GM23338 (cell line): ENCODE results near the gene KLHL25. TPM values are rescaled to one million over a fixed set of nuclear protein-coding genes. Genes with fewer than 3 reads are reported as not detected.

Source experiments
- EZH2 ChIP-seq: fragments of 200-600 bp; sonication (generic); IDR thresholded peaks from one replicate; pipeline ENCODE4 v1.8.0; 2017; ENCODE audit warnings: antibody characterized with exemption, mild to moderate bottlenecking, low read depth; ENCODE audit not compliant: unreplicated experiment
- JUNB ChIP-seq: IDR thresholded peaks from one replicate; pipeline ENCODE4 v1.6.1; 2016; ENCODE audit warnings: antibody characterized with exemption; ENCODE audit not compliant: unreplicated experiment
- REST ChIP-seq: IDR thresholded peaks from one replicate; pipeline ENCODE4 v1.6.1; 2018; ENCODE audit warnings: antibody characterized with exemption; ENCODE audit not compliant: unreplicated experiment
- ZNF331 ChIP-seq: fragments of 250-450 bp; sonication (Bioruptor Pico); IDR thresholded peaks from 2 replicates; pipeline ENCODE4 v1.5.0; 2020; ENCODE audit warnings: low read depth, mild to moderate bottlenecking, moderate library complexity
- polyA plus RNA-seq: library from polyadenylated mRNA; unstranded; fragments of >200 nt; fragmentation: Nextera tagmentation; extraction: Ambion mirVana; gene quantifications from 2 replicates; pipeline ENCODE4 v1.2.1, GENCODE V29; 2016
- total RNA-seq: library from RNA; depleted of rRNA; stranded (reverse); fragments of >200 nt; shearing (Covaris generic); gene quantifications from 2 replicates; pipeline ENCODE4 v1.2.3, GENCODE V29; 2014
- TF ChIP-seq, protein P1 (sequence below): fragments of 250-450 bp; sonication (Bioruptor Pico); IDR thresholded peaks from 2 replicates; pipeline ENCODE4 v1.5.0; 2020; ENCODE audit warnings: mild to moderate bottlenecking, moderate library complexity

The KLHL25 gene
- total and polyA plus RNA-seq, 2 experiments from 2014 or later = 5.2 to 28.5 TPM

GRCh38 chr15:85762039-85762755, 32.5 kb downstream of the KLHL25 start (continued):
- TF ChIP-seq, protein P1, sequence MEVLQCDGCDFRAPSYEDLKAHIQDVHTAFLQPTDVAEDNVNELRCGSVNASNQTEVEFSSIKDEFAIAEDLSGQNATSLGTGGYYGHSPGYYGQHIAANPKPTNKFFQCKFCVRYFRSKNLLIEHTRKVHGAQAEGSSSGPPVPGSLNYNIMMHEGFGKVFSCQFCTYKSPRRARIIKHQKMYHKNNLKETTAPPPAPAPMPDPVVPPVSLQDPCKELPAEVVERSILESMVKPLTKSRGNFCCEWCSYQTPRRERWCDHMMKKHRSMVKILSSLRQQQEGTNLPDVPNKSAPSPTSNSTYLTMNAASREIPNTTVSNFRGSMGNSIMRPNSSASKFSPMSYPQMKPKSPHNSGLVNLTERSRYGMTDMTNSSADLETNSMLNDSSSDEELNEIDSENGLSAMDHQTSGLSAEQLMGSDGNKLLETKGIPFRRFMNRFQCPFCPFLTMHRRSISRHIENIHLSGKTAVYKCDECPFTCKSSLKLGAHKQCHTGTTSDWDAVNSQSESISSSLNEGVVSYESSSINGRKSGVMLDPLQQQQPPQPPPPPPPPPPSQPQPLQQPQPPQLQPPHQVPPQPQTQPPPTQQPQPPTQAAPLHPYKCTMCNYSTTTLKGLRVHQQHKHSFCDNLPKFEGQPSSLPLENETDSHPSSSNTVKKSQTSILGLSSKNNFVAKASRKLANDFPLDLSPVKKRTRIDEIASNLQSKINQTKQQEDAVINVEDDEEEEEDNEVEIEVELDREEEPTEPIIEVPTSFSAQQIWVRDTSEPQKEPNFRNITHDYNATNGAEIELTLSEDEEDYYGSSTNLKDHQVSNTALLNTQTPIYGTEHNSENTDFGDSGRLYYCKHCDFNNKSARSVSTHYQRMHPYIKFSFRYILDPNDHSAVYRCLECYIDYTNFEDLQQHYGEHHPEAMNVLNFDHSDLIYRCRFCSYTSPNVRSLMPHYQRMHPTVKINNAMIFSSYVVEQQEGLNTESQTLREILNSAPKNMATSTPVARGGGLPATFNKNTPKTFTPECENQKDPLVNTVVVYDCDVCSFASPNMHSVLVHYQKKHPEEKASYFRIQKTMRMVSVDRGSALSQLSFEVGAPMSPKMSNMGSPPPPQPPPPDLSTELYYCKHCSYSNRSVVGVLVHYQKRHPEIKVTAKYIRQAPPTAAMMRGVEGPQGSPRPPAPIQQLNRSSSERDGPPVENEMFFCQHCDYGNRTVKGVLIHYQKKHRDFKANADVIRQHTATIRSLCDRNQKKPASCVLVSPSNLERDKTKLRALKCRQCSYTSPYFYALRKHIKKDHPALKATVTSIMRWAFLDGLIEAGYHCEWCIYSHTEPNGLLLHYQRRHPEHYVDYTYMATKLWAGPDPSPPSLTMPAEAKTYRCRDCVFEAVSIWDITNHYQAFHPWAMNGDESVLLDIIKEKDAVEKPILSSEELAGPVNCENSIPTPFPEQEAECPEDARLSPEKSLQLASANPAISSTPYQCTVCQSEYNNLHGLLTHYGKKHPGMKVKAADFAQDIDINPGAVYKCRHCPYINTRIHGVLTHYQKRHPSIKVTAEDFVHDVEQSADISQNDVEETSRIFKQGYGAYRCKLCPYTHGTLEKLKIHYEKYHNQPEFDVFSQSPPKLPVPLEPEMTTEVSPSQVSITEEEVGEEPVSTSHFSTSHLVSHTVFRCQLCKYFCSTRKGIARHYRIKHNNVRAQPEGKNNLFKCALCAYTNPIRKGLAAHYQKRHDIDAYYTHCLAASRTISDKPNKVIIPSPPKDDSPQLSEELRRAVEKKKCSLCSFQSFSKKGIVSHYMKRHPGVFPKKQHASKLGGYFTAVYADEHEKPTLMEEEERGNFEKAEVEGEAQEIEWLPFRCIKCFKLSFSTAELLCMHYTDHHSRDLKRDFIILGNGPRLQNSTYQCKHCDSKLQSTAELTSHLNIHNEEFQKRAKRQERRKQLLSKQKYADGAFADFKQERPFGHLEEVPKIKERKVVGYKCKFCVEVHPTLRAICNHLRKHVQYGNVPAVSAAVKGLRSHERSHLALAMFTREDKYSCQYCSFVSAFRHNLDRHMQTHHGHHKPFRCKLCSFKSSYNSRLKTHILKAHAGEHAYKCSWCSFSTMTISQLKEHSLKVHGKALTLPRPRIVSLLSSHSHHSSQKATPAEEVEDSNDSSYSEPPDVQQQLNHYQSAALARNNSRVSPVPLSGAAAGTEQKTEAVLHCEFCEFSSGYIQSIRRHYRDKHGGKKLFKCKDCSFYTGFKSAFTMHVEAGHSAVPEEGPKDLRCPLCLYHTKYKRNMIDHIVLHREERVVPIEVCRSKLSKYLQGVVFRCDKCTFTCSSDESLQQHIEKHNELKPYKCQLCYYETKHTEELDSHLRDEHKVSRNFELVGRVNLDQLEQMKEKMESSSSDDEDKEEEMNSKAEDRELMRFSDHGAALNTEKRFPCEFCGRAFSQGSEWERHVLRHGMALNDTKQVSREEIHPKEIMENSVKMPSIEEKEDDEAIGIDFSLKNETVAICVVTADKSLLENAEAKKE (CRISPR knock-in tag) = no peak
- TF ChIP-seq JUNB (no peak), ZNF331 (CRISPR knock-in tag) (no peak), REST (no peak), EZH2 (no peak)
